Neural progenitor cell (in vitro differentiated cells): ENCODE results near the gene NCKAP5. TPM values are rescaled to one million over a fixed set of nuclear protein-coding genes. Genes with fewer than 3 reads are reported as not detected.

ENCODE experiments used
- DNase-seq: peaks from one replicate; pipeline ENCODE4 v3.0.0-alpha.2; 2016; ENCODE audit warnings: low spot score
- H2AFZ ChIP-seq: fragments of 200-600 bp; sonication (generic); replicated peaks from 2 replicates; pipeline ENCODE4 v1.6.1; 2016; ENCODE audit warnings: antibody characterized with exemption
- H3F3A ChIP-seq: fragments of 200-600 bp; sonication (generic); 2 replicates; pipeline ENCODE4 v1.6.1; 2016; ENCODE audit warnings: antibody characterized with exemption, low read depth
- H3K27ac ChIP-seq: fragments of 200-600 bp; sonication (generic); 2 replicates; pipeline ENCODE4 v1.5.1; 2016; ENCODE audit warnings: mild to moderate bottlenecking
- H3K27me3 ChIP-seq: fragments of 200-600 bp; sonication (generic); 2 replicates; pipeline ENCODE4 v1.6.1; 2016; ENCODE audit warnings: mild to moderate bottlenecking, moderate library complexity
- H3K36me3 ChIP-seq: fragments of 200-600 bp; sonication (generic); 2 replicates; pipeline ENCODE4 v1.5.1; 2016
- H3K4me1 ChIP-seq: fragments of 200-600 bp; sonication (generic); 2 replicates; pipeline ENCODE4 v1.6.1; 2016; ENCODE audit warnings: mixed run types
- H3K4me2 ChIP-seq: fragments of 200-600 bp; sonication (generic); 2 replicates; pipeline ENCODE4 v1.6.1; 2016
- H3K4me3 ChIP-seq: fragments of 200-600 bp; sonication (generic); 2 replicates; pipeline ENCODE4 v1.5.1; 2016
- H3K79me2 ChIP-seq: fragments of 200-600 bp; sonication (generic); 2 replicates; pipeline ENCODE4 v1.6.1; 2016; ENCODE audit warnings: low read depth
- H3K9ac ChIP-seq: fragments of 200-600 bp; sonication (generic); 2 replicates; pipeline ENCODE4 v1.6.1; 2016
- H3K9me3 ChIP-seq: fragments of 200-600 bp; sonication (generic); 2 replicates; pipeline ENCODE4 v1.5.1; 2016; ENCODE audit warnings: low read depth
- H4K20me1 ChIP-seq: fragments of 200-600 bp; sonication (generic); 2 replicates; pipeline ENCODE4 v1.6.1; 2016; ENCODE audit warnings: low read depth
- H3K27ac Mint-ChIP-seq: 3 replicates; pipeline ENCODE4 v1.8.0; 2021; ENCODE audit warnings: mixed read lengths
- H3K27me3 Mint-ChIP-seq: 2 replicates; pipeline ENCODE4 v1.8.0; 2022; ENCODE audit warnings: low read depth, mild to moderate bottlenecking, inconsistent platforms, moderate library complexity, mixed read lengths; ENCODE audit not compliant: insufficient read depth
- H3K36me3 Mint-ChIP-seq: 3 replicates; pipeline ENCODE4 v1.8.0; 2021; ENCODE audit warnings: mixed read lengths
- H3K4me1 Mint-ChIP-seq: 3 replicates; pipeline ENCODE4 v1.8.0; 2021; ENCODE audit warnings: mixed read lengths
- H3K4me3 Mint-ChIP-seq: 3 replicates; pipeline ENCODE4 v1.8.0; 2021; ENCODE audit warnings: mild to moderate bottlenecking, moderate library complexity, mixed read lengths
- H3K9me3 Mint-ChIP-seq: 3 replicates; pipeline ENCODE4 v1.8.0; 2020; ENCODE audit warnings: mixed read lengths
- CTCF ChIP-seq: fragments of 200-600 bp; sonication (generic); IDR thresholded peaks from 2 replicates; pipeline ENCODE4 v1.5.1; 2017; ENCODE audit warnings: antibody characterized with exemption, mild to moderate bottlenecking
- EZH2 ChIP-seq: fragments of 200-600 bp; sonication (generic); IDR thresholded peaks from 2 replicates; pipeline ENCODE4 v1.6.1; 2017; ENCODE audit warnings: antibody characterized with exemption, mild to moderate bottlenecking, moderate library complexity
- EZH2phosphoT487 ChIP-seq: fragments of 200-600 bp; sonication (generic); IDR thresholded peaks from 2 replicates; pipeline ENCODE4 v1.6.1; 2017; ENCODE audit warnings: antibody characterized with exemption
- total RNA-seq: library from RNA; depleted of rRNA; stranded (reverse); fragments of >200 nt; gene quantifications from 2 replicates; pipeline ENCODE4 v1.2.3, GENCODE V29; 2015; ENCODE audit warnings: low replicate concordance

NCKAP5 gene
- total RNA-seq, 1 donor from 2014 or later: 0.47 TPM

- Histone ChIP-seq H3K4me1 (no peaks in the 10 kb centered on the region), H3K27ac (no peak overlapping the region), H3K27me3 (no peaks in the 10 kb centered on the region), H3K36me3 (no peaks in the 10 kb centered on the region), H3K4me2 (no peak overlapping the region), H3F3A (no peaks in the 10 kb centered on the region), H4K20me1 (no peaks in the 10 kb centered on the region), H2AFZ (no peak overlapping the region), H3K9me3 (no peaks in the 10 kb centered on the region), H3K4me3 (no peak overlapping the region), H3K79me2 (no peaks in the 10 kb centered on the region), H3K9ac (no peak overlapping the region)
- H3K27me3 Mint-ChIP-seq: peaks cover 2% of the 10 kb centered on the region
- TF ChIP-seq CTCF (no peak), EZH2 (no peak), EZH2phosphoT487 (no peak)
- H3K36me3 Mint-ChIP-seq: peaks cover 3% of the 10 kb centered on the region
- DNase-seq: no peak
- H3K4me1 Mint-ChIP-seq: peaks cover 3% of the 10 kb centered on the region
- H3K4me3 Mint-ChIP-seq: no peak overlapping the region
- H3K27ac Mint-ChIP-seq: no peak overlapping the region
- H3K9me3 Mint-ChIP-seq: no peaks in the 10 kb centered on the region
These were observed 43.2 kb downstream of the NCKAP5 start for GRCh38 chr2:133525090-133525489.

GRCh38 chr2:133523406-133523805 lies 44.9 kb downstream of the NCKAP5 start:
- Histone ChIP-seq H3K4me1 (no peaks in the 10 kb centered on the region), H3K27me3 (no peaks in the 10 kb centered on the region), H3K36me3 (no peaks in the 10 kb centered on the region), H3K4me2 (no peak overlapping the region), H3K27ac (no peak overlapping the region), H3F3A (no peaks in the 10 kb centered on the region), H3K79me2 (no peaks in the 10 kb centered on the region), H3K9me3 (no peaks in the 10 kb centered on the region), H3K4me3 (no peak overlapping the region), H4K20me1 (no peaks in the 10 kb centered on the region), H2AFZ (no peak overlapping the region), H3K9ac (no peak overlapping the region)
- TF ChIP-seq EZH2phosphoT487 (no peak), CTCF (no peak), EZH2 (no peak)
- Mint-ChIP-seq H3K4me3 (no peak overlapping the region), H3K9me3 (no peaks in the 10 kb centered on the region), H3K27me3 (peaks cover 2% of the 10 kb centered on the region), H3K27ac (no peak overlapping the region), H3K4me1 (no peaks in the 10 kb centered on the region), H3K36me3 (peaks cover 3% of the 10 kb centered on the region)
- DNase-seq: no peak

GRCh38 chr2:133522204-133522603 lies 46.1 kb downstream of the NCKAP5 start:
- Histone ChIP-seq H3K4me1 (no peaks in the 10 kb centered on the region), H3K27ac (no peak overlapping the region), H2AFZ (no peak overlapping the region), H3K4me2 (no peak overlapping the region), H3K9me3 (no peaks in the 10 kb centered on the region), H4K20me1 (no peaks in the 10 kb centered on the region), H3K79me2 (no peaks in the 10 kb centered on the region), H3K4me3 (no peak overlapping the region), H3K36me3 (no peaks in the 10 kb centered on the region), H3K9ac (no peak overlapping the region), H3F3A (no peaks in the 10 kb centered on the region), H3K27me3 (no peaks in the 10 kb centered on the region)
- Mint-ChIP-seq H3K4me3 (no peak overlapping the region), H3K9me3 (no peaks in the 10 kb centered on the region), H3K4me1 (no peaks in the 10 kb centered on the region), H3K27ac (no peak overlapping the region), H3K27me3 (no peaks in the 10 kb centered on the region), H3K36me3 (peaks cover 3% of the 10 kb centered on the region)
- no peak for TF ChIP-seq EZH2
- TF ChIP-seq EZH2phosphoT487: no peak
- no peak for TF ChIP-seq CTCF
- no peak for DNase-seq
